HG03135 (cell line): ENCODE results near the gene VTA1.
"Not testable (repeated sequence)": the region's sequence is repeated elsewhere in the genome, so short reads cannot be mapped to it uniquely, and the experiment has no call there.

Experiments used
- ATAC-seq: cut with Tn5 transposase; IDR thresholded peaks from one replicate; pipeline ENCODE4 v1.9.1; 2021; ENCODE audit warnings: mild to moderate bottlenecking, moderate library complexity; ENCODE audit not compliant: unreplicated experiment

VTA1 gene, protein sequence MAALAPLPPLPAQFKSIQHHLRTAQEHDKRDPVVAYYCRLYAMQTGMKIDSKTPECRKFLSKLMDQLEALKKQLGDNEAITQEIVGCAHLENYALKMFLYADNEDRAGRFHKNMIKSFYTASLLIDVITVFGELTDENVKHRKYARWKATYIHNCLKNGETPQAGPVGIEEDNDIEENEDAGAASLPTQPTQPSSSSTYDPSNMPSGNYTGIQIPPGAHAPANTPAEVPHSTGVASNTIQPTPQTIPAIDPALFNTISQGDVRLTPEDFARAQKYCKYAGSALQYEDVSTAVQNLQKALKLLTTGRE

DNA sequence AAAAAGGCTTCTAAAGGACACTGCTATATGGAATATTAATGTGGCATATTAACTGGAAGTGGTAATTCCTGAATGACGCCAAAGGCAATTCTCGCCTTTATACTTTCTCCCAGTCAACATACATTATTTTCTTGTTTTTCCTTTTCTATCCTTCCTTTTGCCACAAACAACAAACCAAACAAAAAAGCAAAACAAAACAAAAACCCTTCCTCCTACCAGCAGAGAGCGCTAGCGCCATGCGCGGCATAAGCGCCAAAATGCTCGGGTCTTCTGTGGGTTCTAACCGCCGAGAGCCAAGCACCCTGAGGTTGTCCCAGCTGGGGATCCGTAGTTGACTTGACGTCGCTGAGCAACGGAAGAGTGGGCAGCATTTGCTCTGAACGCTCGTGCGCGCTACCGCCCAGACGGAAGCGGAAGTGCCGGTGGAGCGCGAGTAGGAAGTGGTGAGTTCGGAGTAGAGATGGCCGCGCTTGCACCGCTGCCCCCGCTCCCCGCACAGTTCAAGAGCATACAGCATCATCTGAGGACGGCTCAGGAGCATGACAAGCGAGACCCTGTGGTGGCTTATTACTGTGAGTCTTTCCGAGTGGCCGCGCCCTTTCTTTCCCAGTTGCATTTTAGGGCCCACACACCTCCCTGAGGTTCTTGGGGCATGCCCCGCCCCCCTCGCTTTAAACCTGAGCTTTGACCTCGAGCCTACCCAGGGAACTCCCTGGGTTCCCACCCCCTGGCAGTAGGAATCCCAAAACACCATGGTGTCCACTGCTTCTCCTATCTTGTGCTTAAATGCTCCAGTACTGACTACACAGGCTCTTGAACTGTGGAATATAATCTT lies at the start of gene VTA1, which contains the start of gene NMBR:
VTA1 (plus strand) TSS at position 436 of the 835 bp plus-strand sequence; CDS start at position 461, 25 bp downstream.
NMBR (minus strand) TSS at position 295 of the 835 bp plus-strand sequence. CDS start 58,464 bp downstream, outside the sequence.
- peak; percentile 100 for ATAC-seq

- ATAC-seq = not testable (repeated sequence)
Measured at GRCh38 chr6:142104820-142105219, 42.2 kb upstream of the VTA1 start.

DNA sequence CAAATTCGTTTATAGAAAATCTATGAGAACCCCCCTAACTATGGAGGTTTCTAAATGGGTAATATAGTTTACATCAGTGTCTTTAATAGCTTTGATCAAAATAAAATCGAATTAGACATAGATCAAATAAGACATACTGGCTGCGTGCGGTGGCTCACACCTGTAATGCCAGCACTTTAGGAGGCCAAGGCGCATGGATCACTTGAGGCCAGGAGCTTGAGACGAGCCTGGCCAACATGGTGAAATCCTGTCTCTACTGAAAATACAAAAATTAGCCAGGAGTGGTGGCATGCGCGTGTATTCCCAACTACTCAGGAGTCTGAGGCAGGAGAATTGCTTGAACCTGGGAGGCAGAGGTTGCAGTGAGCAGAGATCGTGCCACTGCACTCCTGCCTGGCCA lies 36.2 kb upstream of the VTA1 start:
- ATAC-seq = not testable (repeated sequence)

DNA sequence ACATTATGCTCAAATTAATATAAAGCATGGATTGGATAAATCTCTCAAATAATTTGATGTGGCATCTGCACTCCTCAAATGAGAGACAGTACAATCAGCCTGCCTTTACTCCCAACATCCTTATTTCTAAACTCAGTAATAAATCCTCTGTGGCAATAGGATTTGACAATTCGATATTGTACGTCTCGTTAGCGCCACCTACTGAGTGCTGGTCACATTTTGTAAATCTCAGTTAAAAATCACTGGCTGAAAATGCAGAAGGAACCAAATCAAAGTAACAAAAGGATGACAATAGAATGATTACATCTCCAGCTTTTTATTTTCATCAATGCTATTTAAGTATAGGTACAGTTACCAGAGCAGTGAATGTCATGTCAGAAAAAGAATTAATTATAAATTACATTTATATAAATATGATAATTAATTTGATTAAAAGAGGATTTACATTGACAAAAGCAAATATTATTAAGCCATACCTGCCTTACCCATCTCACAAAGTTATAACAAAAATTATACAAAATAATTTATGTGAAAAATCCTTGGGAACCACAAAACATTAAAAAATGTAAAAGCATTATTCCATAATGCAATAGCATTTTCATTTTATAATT lies 34.5 kb upstream of the VTA1 start:
- ATAC-seq = peak; percentile 55

GRCh38 chr6:142117366-142117765 lies 29.7 kb upstream of the VTA1 start:
- no peak for ATAC-seq

DNA sequence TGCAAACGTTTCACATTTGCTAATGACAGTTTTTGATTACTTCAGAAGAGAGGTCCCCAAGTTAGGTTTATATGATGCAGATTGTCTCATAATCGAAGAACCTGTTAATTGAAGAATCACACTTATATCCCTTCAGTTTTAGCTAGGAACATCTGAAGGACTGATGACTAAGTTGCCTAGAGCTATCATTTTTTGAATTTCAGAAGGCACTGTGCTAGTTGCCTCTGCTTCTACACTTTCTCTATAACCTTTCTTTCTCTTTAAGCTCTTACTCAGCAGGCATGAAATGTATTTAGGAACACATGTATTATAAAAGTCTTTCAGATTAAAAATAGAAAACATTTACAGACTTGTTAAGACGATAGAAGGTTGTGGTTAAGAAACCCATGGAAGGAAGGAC lies 28.7 kb upstream of the VTA1 start:
- no peak for ATAC-seq

GRCh38 chr6:142118925-142119324 lies 28.1 kb upstream of the VTA1 start:
- ATAC-seq = no peak

DNA sequence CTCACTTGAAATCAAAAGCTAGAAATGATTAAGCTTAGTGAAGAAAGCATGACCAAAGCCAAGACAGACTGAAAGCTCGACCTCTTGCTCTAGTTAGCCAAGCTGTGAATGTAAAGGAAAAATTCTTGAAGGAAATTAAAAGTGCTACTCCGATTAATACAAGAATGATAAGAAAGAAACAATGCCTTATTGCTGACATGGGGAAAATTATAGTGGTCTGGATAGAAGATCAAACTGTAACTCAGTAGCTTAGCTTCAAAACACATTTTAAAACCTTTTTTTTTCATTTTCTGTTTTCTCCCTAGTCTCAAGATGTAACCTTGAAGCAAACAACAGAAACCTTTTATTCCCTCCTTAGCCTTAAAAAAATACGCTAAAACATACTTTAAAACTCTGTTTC lies 25.7 kb upstream of the VTA1 start:
- no peak for ATAC-seq

GRCh38 chr6:142130814-142131213 lies 16.2 kb upstream of the VTA1 start:
- ATAC-seq = no peak

DNA sequence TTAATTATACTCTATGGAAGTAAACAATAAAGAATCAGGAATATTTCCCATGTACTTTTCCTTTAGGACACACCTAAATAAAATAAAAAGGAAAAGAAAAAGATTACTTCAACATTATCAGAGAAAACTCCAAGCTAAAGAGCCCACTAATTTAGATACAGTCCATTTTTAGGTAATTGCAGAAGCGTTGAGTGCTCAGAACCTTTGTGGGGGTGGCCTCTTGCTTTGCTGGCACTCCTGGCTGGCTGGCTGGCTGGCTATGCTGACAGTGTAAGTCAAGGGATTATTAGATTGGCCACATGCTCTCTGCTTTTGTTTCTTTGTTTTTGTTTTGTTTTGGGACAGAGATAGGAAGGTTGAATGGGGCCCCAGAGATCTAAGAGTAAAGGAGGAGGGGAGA lies 14.4 kb upstream of the VTA1 start, which contains the start of gene GJE1:
GJE1 (plus strand) TSS at position 301 of the 400 bp plus-strand sequence. CDS start 234 bp downstream, outside the sequence.
- no peak for ATAC-seq

GRCh38 chr6:142138876-142139275 lies 8.2 kb upstream of the VTA1 start:
- ATAC-seq = no peak

- not testable (repeated sequence) for ATAC-seq
Measured at GRCh38 chr6:142141531-142141930, 5.5 kb upstream of the VTA1 start.

- ATAC-seq = no peak
Measured at GRCh38 chr6:142152746-142153145, 5.7 kb downstream of the VTA1 start.

- ATAC-seq = no peak
Measured at GRCh38 chr6:142153196-142153595, 6.1 kb downstream of the VTA1 start.

GRCh38 chr6:142154336-142154735 lies 7.3 kb downstream of the VTA1 start:
- ATAC-seq = no peak

- no peak for ATAC-seq
Measured at GRCh38 chr6:142155091-142155490, 8.0 kb downstream of the VTA1 start.

GRCh38 chr6:142155895-142156757 lies 9.1 kb downstream of the VTA1 start:
- peak; percentile 57 for ATAC-seq

GRCh38 chr6:142156758-142157068 lies 9.7 kb downstream of the VTA1 start:
- ATAC-seq = not testable (repeated sequence)

GRCh38 chr6:142162780-142163179 lies 15.7 kb downstream of the VTA1 start:
- ATAC-seq = no peak

GRCh38 chr6:142165227-142165626 lies 18.2 kb downstream of the VTA1 start:
- ATAC-seq = no peak

GRCh38 chr6:142167071-142167470 lies 20.0 kb downstream of the VTA1 start:
- ATAC-seq = no peak
